IMR-90 (cell line): ENCODE results near the gene NPAS3. TPM values are rescaled to one million over a fixed set of nuclear protein-coding genes. Genes with fewer than 3 reads are reported as not detected.

ENCODE experiments used
- ATAC-seq: fragments of 200-7000 bp; cut with Tn5 transposase; 2 replicates; pipeline ENCODE4 v1.9.1; 2020; ENCODE audit warnings: low read depth, mild to moderate bottlenecking, moderate library complexity
- BruUV-seq: library from RNA; stranded (reverse); fragments of 400-500 nt; replicated peaks from 2 replicates; lab custom pipeline; 2021; lab: Mats Ljungman, UMichigan
- CTCF ChIA-PET: fragments of 300-600 bp; formaldehyde crosslinking; extraction: SDS; loops from one replicate; lab custom pipeline; 2021; ENCODE audit warnings: antibody characterized with exemption; lab: Yijun Ruan, JAX
- POLR2A ChIA-PET: fragments of 300-600 bp; sonication (Branson Sonifier 250); formaldehyde crosslinking; loops from one replicate; lab custom pipeline; 2022; ENCODE audit warnings: antibody characterized with exemption; ENCODE audit not compliant: unreplicated experiment; lab: Charles Lee
- DNase-seq: peaks from one replicate; pipeline ENCODE4 v3.0.0; 2013
- H2AFZ ChIP-seq: replicated peaks from 2 replicates; pipeline ENCODE3; 2013; ENCODE audit warnings: low read length, mild to moderate bottlenecking; ENCODE audit not compliant: poor library complexity
- H2AK5ac ChIP-seq: 2 replicates; pipeline ENCODE4 v1.6.1; 2013; ENCODE audit warnings: low read depth, low read length, inconsistent platforms
- H2AK9ac ChIP-seq: replicated peaks from 2 replicates; pipeline ENCODE3; 2013; ENCODE audit warnings: mild to moderate bottlenecking, low read depth, low read length, moderate library complexity; ENCODE audit not compliant: poor library complexity
- H2BK120ac ChIP-seq: 2 replicates; pipeline ENCODE4 v1.6.1; 2013; ENCODE audit warnings: low read depth, low read length, inconsistent platforms
- H2BK15ac ChIP-seq: 3 replicates; pipeline ENCODE4 v1.6.1; 2013; ENCODE audit warnings: low read depth, low read length, inconsistent platforms
- H2BK20ac ChIP-seq: 2 replicates; pipeline ENCODE4 v1.6.1; 2013; ENCODE audit warnings: low read depth, mild to moderate bottlenecking, inconsistent platforms, low read length, moderate library complexity
- H2BK5ac ChIP-seq: 2 replicates; pipeline ENCODE4 v1.6.1; 2013; ENCODE audit warnings: mild to moderate bottlenecking, low read depth, low read length, inconsistent platforms; ENCODE audit not compliant: poor library complexity, severe bottlenecking
- H3K14ac ChIP-seq: replicated peaks from 2 replicates; pipeline ENCODE4 v1.6.1; 2013; ENCODE audit warnings: low read depth, low read length, inconsistent platforms
- H3K18ac ChIP-seq: 2 replicates; pipeline ENCODE4 v1.6.1; 2013; ENCODE audit warnings: low read depth, low read length, control low read depth
- H3K23ac ChIP-seq: 2 replicates; pipeline ENCODE4 v1.6.1; 2013; ENCODE audit warnings: low read depth, low read length, inconsistent platforms
- H3K27ac ChIP-seq: 2 replicates; pipeline ENCODE4 v1.5.1; 2013; ENCODE audit warnings: mild to moderate bottlenecking, control low read depth, low read length; ENCODE audit not compliant: insufficient read depth
- H3K27me3 ChIP-seq: 2 replicates; pipeline ENCODE4 v1.6.1; 2013; ENCODE audit warnings: low read length; ENCODE audit not compliant: control insufficient read depth, insufficient read depth
- H3K36me3 ChIP-seq: 2 replicates; pipeline ENCODE4 v1.6.1; 2013; ENCODE audit warnings: low read length, mixed read lengths; ENCODE audit not compliant: control insufficient read depth, insufficient read depth
- H3K4ac ChIP-seq: 2 replicates; pipeline ENCODE4 v1.6.1; 2013; ENCODE audit warnings: low read depth, low read length, inconsistent platforms
- H3K4me1 ChIP-seq: 2 replicates; pipeline ENCODE4 v1.6.1; 2013; ENCODE audit warnings: low read length, mixed read lengths; ENCODE audit not compliant: control insufficient read depth, insufficient read depth
- H3K4me2 ChIP-seq: 2 replicates; pipeline ENCODE4 v1.6.1; 2013; ENCODE audit warnings: low read depth, mild to moderate bottlenecking, control low read depth, low read length, moderate library complexity
- H3K4me3 ChIP-seq: 2 replicates; pipeline ENCODE4 v1.5.1; 2013; ENCODE audit warnings: low read depth, mild to moderate bottlenecking, control low read depth, low read length, moderate library complexity; ENCODE audit not compliant: insufficient read depth
- H3K56ac ChIP-seq: 2 replicates; pipeline ENCODE4 v1.6.1; 2013; ENCODE audit warnings: low read length, inconsistent platforms; ENCODE audit not compliant: insufficient read depth; ENCODE audit errors: extremely low read depth
- H3K79me1 ChIP-seq, 2 experiments: 2 replicates each; pipeline ENCODE4 v1.6.1; 2013; ENCODE audit warnings: low read length in 2 of 2, inconsistent platforms in 1 of 2, low read depth in 1 of 2
- H3K9ac ChIP-seq: 2 replicates; pipeline ENCODE4 v1.6.1; 2013; ENCODE audit warnings: low read depth, low read length, control low read depth
- H3K9me1 ChIP-seq: 2 replicates; pipeline ENCODE4 v1.6.1; 2013; ENCODE audit warnings: low read length, inconsistent platforms; ENCODE audit not compliant: insufficient read depth
- H3K9me3 ChIP-seq: 2 replicates; pipeline ENCODE4 v1.6.1; 2013; ENCODE audit warnings: low read length; ENCODE audit not compliant: control insufficient read depth, insufficient read depth
- H4K20me1 ChIP-seq: 2 replicates; pipeline ENCODE4 v1.6.1; 2013; ENCODE audit warnings: low read length, inconsistent platforms; ENCODE audit not compliant: insufficient read depth
- H4K5ac ChIP-seq: 2 replicates; pipeline ENCODE4 v1.6.1; 2013; ENCODE audit warnings: mild to moderate bottlenecking, low read depth, low read length, control low read depth
- H4K8ac ChIP-seq, 2 experiments: 2 replicates each; pipeline ENCODE4 v1.6.1; 2013; ENCODE audit warnings: low read depth in 2 of 2, low read length in 2 of 2, control low read depth in 1 of 2, inconsistent platforms in 1 of 2
- H4K91ac ChIP-seq: 2 replicates; pipeline ENCODE4 v1.6.1; 2013; ENCODE audit warnings: low read depth, low read length, inconsistent platforms; ENCODE audit not compliant: insufficient read depth
- CHD1 ChIP-seq: IDR thresholded peaks from 2 replicates; pipeline ENCODE4 v1.6.1; 2012; ENCODE audit warnings: low read depth, low read length, improper control_type of control experiment
- CTCF ChIP-seq: conservative IDR thresholded peaks from 2 replicates; pipeline ENCODE4 v1.5.1; 2012; ENCODE audit warnings: mild to moderate bottlenecking, low read depth, low read length, improper control_type of control experiment
- ELK1 ChIP-seq: fragments of 150-350 bp; IDR thresholded peaks from 2 replicates; pipeline ENCODE4 v1.6.1; 2016; ENCODE audit warnings: low read depth, mild to moderate bottlenecking, low read length, moderate library complexity, borderline replicate concordance
- MAFK ChIP-seq: IDR thresholded peaks from 2 replicates; pipeline ENCODE4 v1.6.1; 2012; ENCODE audit warnings: low read depth, low read length, improper control_type of control experiment
- MAZ ChIP-seq: IDR thresholded peaks from 2 replicates; pipeline ENCODE4 v1.6.1; 2012; ENCODE audit warnings: low read depth, mild to moderate bottlenecking, low read length, improper control_type of control experiment, moderate library complexity, borderline replicate concordance
- MXI1 ChIP-seq: IDR thresholded peaks from 2 replicates; pipeline ENCODE4 v1.6.1; 2012; ENCODE audit warnings: low read depth, mild to moderate bottlenecking, low read length, moderate library complexity, borderline replicate concordance
- POLR2A ChIP-seq: IDR thresholded peaks from 2 replicates; pipeline ENCODE4 v1.6.1; 2012; ENCODE audit warnings: mild to moderate bottlenecking, low read depth, low read length
- RAD21 ChIP-seq: IDR thresholded peaks from 2 replicates; pipeline ENCODE4 v1.6.1; 2012; ENCODE audit warnings: low read length, improper control_type of control experiment
- RCOR1 ChIP-seq: IDR thresholded peaks from 2 replicates; pipeline ENCODE4 v1.6.1; 2012; ENCODE audit warnings: mild to moderate bottlenecking, low read length, improper control_type of control experiment; ENCODE audit not compliant: insufficient replicate concordance
- RFX5 ChIP-seq: IDR thresholded peaks from 2 replicates; pipeline ENCODE4 v1.8.0; 2012; ENCODE audit warnings: low read depth, mild to moderate bottlenecking, low read length, moderate library complexity
- WGBS, 2 experiments: methylation state at CpG; one replicate each; pipeline versions ENCODE4 v1.1.5 to v1.1.7; 2013; ENCODE audit warnings: missing lambda C conversion rate in 2 of 2; ENCODE audit not compliant: insufficient read length in 1 of 2; ENCODE audit errors: extremely low coverage in 2 of 2; 5-methylcytosine and 5-hydroxymethylcytosine counted together
- dilution Hi-C: fragments of 300-500 bp; cut with HindIII; formaldehyde crosslinking; loops from one replicate; pipeline ENCODE4 v1.14.3; 2018; ENCODE audit warnings: low sequenced_read_pairs; ENCODE audit not compliant: unreplicated experiment
- in situ Hi-C: fragments of 300-500 bp; cut with MboI; formaldehyde crosslinking; loops from 3 replicates; pipeline ENCODE4 v1.14.3; 2019; ENCODE audit warnings: low sequenced_read_pairs, inconsistent platforms, mixed read lengths
- intact Hi-C: fragments of 100-400 bp; cut with micrococcal nuclease; formaldehyde crosslinking; loops from 2 replicates; pipeline ENCODE4 v1.10.0; 2022
- polyA plus RNA-seq, 3 experiments: library from polyadenylated mRNA; depleted of rRNA; stranded (reverse); fragments of >200 nt; gene quantifications; 2 replicates each; pipeline ENCODE4 v1.2.3, GENCODE V29; 2012; ENCODE audit warnings: low replicate concordance in 1 of 3
- total RNA-seq: library from RNA; depleted of rRNA; stranded (reverse); fragments of >200 nt; gene quantifications from 2 replicates; pipeline ENCODE4 v1.2.3, GENCODE V29; 2012

The NPAS3 gene
- total and polyA plus RNA-seq, 2 of the 4 experiments (the other 2 are of a cell fraction), result not detected

- H3K23ac ChIP-seq, result no peak overlapping the region
- no peak overlapping the region for H2AK5ac ChIP-seq
- ATAC-seq, result no peak
- TF ChIP-seq RCOR1, result no peak
- TF ChIP-seq MXI1, result no peak
- no peak for TF ChIP-seq CHD1
- TF ChIP-seq RFX5, result no peak
- no peak for TF ChIP-seq ELK1
- TF ChIP-seq POLR2A, result no peak
- TF ChIP-seq MAFK, result no peak
- TF ChIP-seq RAD21, result no peak
- TF ChIP-seq MAZ, result no peak
- no peak for TF ChIP-seq CTCF
- no peaks in the 10 kb centered on the region for H3K79me1 ChIP-seq
- H4K20me1 ChIP-seq, result no peaks in the 10 kb centered on the region
- H3K9me1 ChIP-seq, result no peaks in the 10 kb centered on the region
- DNase-seq, result peak; percentile 4
- intact Hi-C loops (no loop called here), dilution Hi-C loops (no loop called here), in situ Hi-C loops (no loop called here)
- H2BK5ac ChIP-seq, result no peak overlapping the region
- H2BK120ac ChIP-seq, result no peak overlapping the region
- no peak overlapping the region for H2BK20ac ChIP-seq
- H2AK9ac ChIP-seq, result no peak overlapping the region
- H3K9ac ChIP-seq, result no peak overlapping the region
- H3K4me2 ChIP-seq, result no peak overlapping the region
- H3K56ac ChIP-seq, result no peak overlapping the region
- H3K14ac ChIP-seq, result no peak overlapping the region
- H4K5ac ChIP-seq, result no peak overlapping the region
- no peak overlapping the region for H4K8ac ChIP-seq
- ChIA-PET CTCF (no interaction called here), POLR2A (no interaction called here)
- no peak overlapping the region for H2AFZ ChIP-seq
- no TSS peak for BruUV-seq
- no peak overlapping the region for H3K4ac ChIP-seq
- no peak overlapping the region for H3K4me3 ChIP-seq
- no peak overlapping the region for H2BK15ac ChIP-seq
- H3K27ac ChIP-seq, result no peak overlapping the region
- H3K36me3 ChIP-seq, result no peaks in the 10 kb centered on the region
- no peak overlapping the region for H4K91ac ChIP-seq
- WGBS, 2 experiments, result no CpG with 5 or more reads among the region's 3 CpGs
- no peak overlapping the region for H3K18ac ChIP-seq
- H3K9me3 ChIP-seq, result no peaks in the 10 kb centered on the region
- no peaks in the 10 kb centered on the region for H3K27me3 ChIP-seq
- no peaks in the 10 kb centered on the region for H3K4me1 ChIP-seq
These were observed 718.8 kb downstream of the NPAS3 start for GRCh38 chr14:33657476-33657875.
